PC-9 (cell line): Measurements from ENCODE around the gene ZMIZ1.

Experiments
- EZH2 ChIP-seq: fragments of 200-600 bp; sonication (generic); IDR thresholded peaks from 2 replicates; pipeline ENCODE4 v1.8.0; 2017; ENCODE audit warnings: antibody characterized with exemption, low read depth
- TF ChIP-seq, protein P1 (sequence below): fragments of 200-600 bp; sonication (generic); conservative IDR thresholded peaks from 2 replicates; pipeline ENCODE4 v1.6.1; 2017; ENCODE audit warnings: mixed run types, antibody characterized with exemption, mild to moderate bottlenecking, moderate library complexity

DNA sequence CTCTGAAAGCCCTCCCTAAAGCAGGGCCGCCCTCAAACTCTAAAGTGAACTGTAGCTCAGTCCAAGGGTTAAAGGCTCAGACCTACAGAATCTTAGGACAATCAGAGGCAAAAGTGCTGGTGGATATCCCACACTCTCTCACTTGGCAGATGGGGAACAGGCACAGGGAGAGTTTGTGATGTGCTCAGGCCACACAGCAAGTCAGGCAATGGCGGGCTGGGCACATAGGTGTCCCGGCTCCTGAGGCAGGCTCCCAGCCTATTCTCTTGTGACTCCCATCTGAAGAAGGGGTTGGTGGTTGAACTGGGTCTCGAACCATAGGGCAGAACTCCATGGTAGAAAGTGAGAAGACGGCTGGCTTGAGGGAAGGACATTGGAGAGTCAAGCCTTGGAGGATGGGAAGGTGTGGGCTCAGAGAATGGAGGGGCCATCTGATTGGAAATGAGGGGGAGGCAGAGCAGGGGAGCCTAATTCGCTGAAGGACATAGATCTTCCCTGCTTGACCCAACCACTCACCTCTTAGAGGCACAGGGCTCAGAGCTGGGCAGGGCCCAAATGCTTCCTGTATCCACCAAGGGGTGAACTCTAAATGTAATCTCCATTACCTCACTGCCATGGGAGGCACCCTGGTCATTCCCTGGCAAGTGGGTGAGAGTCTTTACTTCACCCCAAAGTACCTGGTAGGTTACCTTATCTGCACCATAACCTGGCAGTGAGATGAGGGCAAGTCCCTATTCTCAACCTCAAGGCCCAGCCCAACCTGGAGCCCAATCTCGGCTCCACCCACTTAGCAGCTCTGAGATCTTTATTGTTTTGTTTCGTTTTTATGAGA lies 4.9 kb upstream of the ZMIZ1 start:
- TF ChIP-seq, protein P1, sequence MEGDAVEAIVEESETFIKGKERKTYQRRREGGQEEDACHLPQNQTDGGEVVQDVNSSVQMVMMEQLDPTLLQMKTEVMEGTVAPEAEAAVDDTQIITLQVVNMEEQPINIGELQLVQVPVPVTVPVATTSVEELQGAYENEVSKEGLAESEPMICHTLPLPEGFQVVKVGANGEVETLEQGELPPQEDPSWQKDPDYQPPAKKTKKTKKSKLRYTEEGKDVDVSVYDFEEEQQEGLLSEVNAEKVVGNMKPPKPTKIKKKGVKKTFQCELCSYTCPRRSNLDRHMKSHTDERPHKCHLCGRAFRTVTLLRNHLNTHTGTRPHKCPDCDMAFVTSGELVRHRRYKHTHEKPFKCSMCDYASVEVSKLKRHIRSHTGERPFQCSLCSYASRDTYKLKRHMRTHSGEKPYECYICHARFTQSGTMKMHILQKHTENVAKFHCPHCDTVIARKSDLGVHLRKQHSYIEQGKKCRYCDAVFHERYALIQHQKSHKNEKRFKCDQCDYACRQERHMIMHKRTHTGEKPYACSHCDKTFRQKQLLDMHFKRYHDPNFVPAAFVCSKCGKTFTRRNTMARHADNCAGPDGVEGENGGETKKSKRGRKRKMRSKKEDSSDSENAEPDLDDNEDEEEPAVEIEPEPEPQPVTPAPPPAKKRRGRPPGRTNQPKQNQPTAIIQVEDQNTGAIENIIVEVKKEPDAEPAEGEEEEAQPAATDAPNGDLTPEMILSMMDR: no peak
- no peak for TF ChIP-seq EZH2
